Measurements from ENCODE around the gene SPHK2. TPM values are rescaled to one million over a fixed set of nuclear protein-coding genes. Genes with fewer than 3 reads are reported as not detected.

Gene SPHK2
- total RNA-seq, 1 donor from 2014 or later: 7.2 TPM

Other genes starting within 250 kb of the SPHK2 start
- gene KDELR1, start 228.0 kb upstream of the SPHK2 start, total RNA-seq: 21.8 TPM
- gene GRIN2D, start 225.8 kb upstream of the SPHK2 start, total RNA-seq: 2.5 TPM
- 9.7 TPM for gene GRWD1, start 173.5 kb upstream of the SPHK2 start, total RNA-seq
- 0.47 TPM for gene KCNJ14, start 163.9 kb upstream of the SPHK2 start, total RNA-seq
- 71.0 TPM for gene CYTH2, start 150.1 kb upstream of the SPHK2 start, total RNA-seq
- 9.5 TPM for gene LMTK3, start 107.7 kb upstream of the SPHK2 start, total RNA-seq
- gene SULT2B1, start 67.3 kb upstream of the SPHK2 start, total RNA-seq: not detected
- gene SPACA4, start 12.8 kb upstream of the SPHK2 start, total RNA-seq: not detected
- gene FAM83E, start 4.4 kb upstream of the SPHK2 start, total RNA-seq: 0.47 TPM
- gene RPL18, start 328 bp upstream of the SPHK2 start, total RNA-seq: 1,447 TPM
- 4.8 TPM for gene DBP, start 17.9 kb downstream of the SPHK2 start, total RNA-seq
- 9.8 TPM for gene CA11, start 26.7 kb downstream of the SPHK2 start, total RNA-seq
- not detected for gene NTN5, start 53.5 kb downstream of the SPHK2 start, total RNA-seq
- not detected for gene FUT2, start 76.5 kb downstream of the SPHK2 start, total RNA-seq
- 0.62 TPM for gene MAMSTR, start 100.2 kb downstream of the SPHK2 start, total RNA-seq
- gene RASIP1, start 121.1 kb downstream of the SPHK2 start, total RNA-seq: 3.3 TPM
- gene IZUMO1, start 127.4 kb downstream of the SPHK2 start, total RNA-seq: 0.16 TPM
- 0.47 TPM for gene FUT1, start 133.1 kb downstream of the SPHK2 start, total RNA-seq
- gene FGF21, start 136.0 kb downstream of the SPHK2 start, total RNA-seq: not detected
- 12.5 TPM for gene BCAT2, start 191.5 kb downstream of the SPHK2 start, total RNA-seq
- gene HSD17B14, start 217.0 kb downstream of the SPHK2 start, total RNA-seq: 2.5 TPM
- gene PLEKHA4, start 249.1 kb downstream of the SPHK2 start, total RNA-seq: 0.31 TPM